ENCODE measurements around the gene C4B.

- no peak for TF ChIP-seq SP1 (IDR thresholded peaks at IDR 0.05)
- no peak for TF ChIP-seq SUZ12 (IDR thresholded peaks at IDR 0.05)
- no peak for TF ChIP-seq BHLHE40 (IDR thresholded peaks at IDR 0.05; ENCODE audit: borderline replicate concordance)
- no peak for TF ChIP-seq ELF4 (IDR thresholded peaks at IDR 0.05)
- TF ChIP-seq ARNT (IDR thresholded peaks at IDR 0.05): no peak
- TF ChIP-seq TARDBP (IDR thresholded peaks at IDR 0.05): no peak
- TF ChIP-seq LEF1 (IDR thresholded peaks at IDR 0.05; ENCODE audit: borderline replicate concordance): no peak
- no peak for TF ChIP-seq NFRKB (IDR thresholded peaks at IDR 0.05)
- no peak for TF ChIP-seq HDGF (IDR thresholded peaks at IDR 0.05; ENCODE audit: borderline replicate concordance)
- no peak for TF ChIP-seq FOXM1 (IDR thresholded peaks at IDR 0.05; ENCODE audit: borderline replicate concordance)
Observed at GRCh38 chr6:32058511-32058963, 43.9 kb downstream of the C4B start.
